Large intestine (tissue), 3 donors: Measurements from ENCODE around the gene TPSG1. TPM values are rescaled to one million over a fixed set of nuclear protein-coding genes. Genes with fewer than 3 reads are reported as not detected.

ENCODE experiments used
- DNase-seq, 2 donors: peaks; one replicate each; pipeline versions ENCODE4 v3.0.0 to v3.0.0-alpha.2; 2013
- H3K27ac ChIP-seq: one replicate; pipeline ENCODE4 v1.5.1; 2013; ENCODE audit warnings: low read length
- H3K27me3 ChIP-seq: 2 replicates; pipeline ENCODE4 v1.6.1; 2013; ENCODE audit warnings: low read length; ENCODE audit not compliant: control insufficient read depth, insufficient read depth
- H3K36me3 ChIP-seq: 2 replicates; pipeline ENCODE4 v1.6.1; 2013; ENCODE audit warnings: low read length; ENCODE audit not compliant: control insufficient read depth, insufficient read depth
- H3K4me1 ChIP-seq: one replicate; pipeline ENCODE4 v1.6.1; 2013; ENCODE audit warnings: low read length; ENCODE audit not compliant: control insufficient read depth, insufficient read depth
- H3K4me3 ChIP-seq: one replicate; pipeline ENCODE4 v1.5.1; 2013; ENCODE audit warnings: low read length
- H3K9me3 ChIP-seq: one replicate; pipeline ENCODE4 v1.6.1; 2013; ENCODE audit warnings: mild to moderate bottlenecking, low read depth, low read length, moderate library complexity; ENCODE audit not compliant: control insufficient read depth
- WGBS: methylation state at CpG from one replicate; pipeline ENCODE4 v1.1.5; 2013; ENCODE audit warnings: low lambda C conversion rate; ENCODE audit not compliant: insufficient coverage; 5-methylcytosine and 5-hydroxymethylcytosine counted together
- polyA plus RNA-seq: library from polyadenylated mRNA; unstranded; fragments of 120-200 nt; gene quantifications from one replicate; pipeline ENCODE4 v1.2.1, GENCODE V29; 2013

The TPSG1 gene
- polyA plus RNA-seq, 1 donor, result 25.4 TPM

DNA sequence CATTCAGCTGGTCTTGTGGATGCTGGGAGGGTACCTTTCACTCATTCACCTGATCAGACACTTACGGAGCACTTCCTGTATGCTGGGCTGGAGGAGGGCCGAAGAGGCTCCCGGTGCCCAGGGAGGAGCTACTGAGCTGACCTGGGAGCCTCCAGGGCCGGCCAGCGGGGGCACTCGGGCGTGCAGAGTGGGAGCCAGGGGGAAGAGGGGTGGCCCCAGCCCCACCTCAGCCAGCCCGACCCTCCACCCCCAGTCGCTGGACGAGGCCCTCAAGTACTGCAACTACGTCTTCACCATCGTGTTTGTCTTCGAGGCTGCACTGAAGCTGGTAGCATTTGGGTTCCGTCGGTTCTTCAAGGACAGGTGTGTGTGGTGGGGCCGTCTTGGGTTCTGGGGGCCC is 10.3 kb downstream of the TPSG1 start:
- no peaks in the 10 kb centered on the region for H3K27me3 ChIP-seq
- H3K9me3 ChIP-seq, result no peaks in the 10 kb centered on the region
- H3K4me1 ChIP-seq, result no peaks in the 10 kb centered on the region
- no CpG with 5 or more reads among the region's 16 CpGs for WGBS
- H3K27ac ChIP-seq, result no peak overlapping the region
- DNase-seq, result no peak
- H3K4me3 ChIP-seq, result no peak overlapping the region
- peaks cover 2% of the 10 kb centered on the region for H3K36me3 ChIP-seq

- WGBS, result 100% methylated on average over 1 of the region's 25 CpGs
- H3K4me3 ChIP-seq, result no peak overlapping the region
- no peaks in the 10 kb centered on the region for H3K9me3 ChIP-seq
- H3K27ac ChIP-seq, result no peak overlapping the region
- no peaks in the 10 kb centered on the region for H3K27me3 ChIP-seq
- H3K4me1 ChIP-seq, result no peaks in the 10 kb centered on the region
- H3K36me3 ChIP-seq, result no peaks in the 10 kb centered on the region
- no peak for DNase-seq
These were observed 11.2 kb downstream of the TPSG1 start for GRCh38 chr16:1213796-1214372.

DNA sequence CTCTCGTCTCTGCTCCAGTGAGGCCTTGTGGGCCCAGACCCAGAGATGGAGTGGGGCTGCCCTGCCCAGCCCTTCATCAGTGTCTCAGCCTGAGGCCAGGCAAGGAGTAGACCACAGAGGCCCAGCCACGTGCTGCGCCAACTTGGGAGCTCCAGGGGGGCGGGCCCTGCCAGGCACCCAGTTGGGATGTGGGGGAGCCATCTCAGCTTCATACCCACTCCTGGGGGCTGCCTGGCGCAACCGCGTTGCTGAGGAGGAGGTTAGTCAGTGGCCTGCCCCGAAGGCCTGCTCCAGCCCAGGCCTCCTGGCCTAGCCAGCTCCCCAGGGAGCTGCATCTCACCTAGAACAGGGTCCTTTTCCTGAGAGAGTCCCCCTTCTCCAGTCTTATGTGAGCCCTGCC is 11.8 kb downstream of the TPSG1 start:
- no CpG with 5 or more reads among the region's 8 CpGs for WGBS

GRCh38 chr16:1212616-1213194 is 12.4 kb downstream of the TPSG1 start:
- no peak for DNase-seq
- no CpG with 5 or more reads among the region's 40 CpGs for WGBS
- no peaks in the 10 kb centered on the region for H3K36me3 ChIP-seq

More for the DNA sequence above, 11.8 kb downstream of the TPSG1 start:
- Histone ChIP-seq H3K27ac (no peak overlapping the region), H3K36me3 (no peaks in the 10 kb centered on the region), H3K4me3 (no peak overlapping the region), H3K4me1 (no peaks in the 10 kb centered on the region), H3K9me3 (no peaks in the 10 kb centered on the region), H3K27me3 (no peaks in the 10 kb centered on the region)
- no peak for DNase-seq

DNA sequence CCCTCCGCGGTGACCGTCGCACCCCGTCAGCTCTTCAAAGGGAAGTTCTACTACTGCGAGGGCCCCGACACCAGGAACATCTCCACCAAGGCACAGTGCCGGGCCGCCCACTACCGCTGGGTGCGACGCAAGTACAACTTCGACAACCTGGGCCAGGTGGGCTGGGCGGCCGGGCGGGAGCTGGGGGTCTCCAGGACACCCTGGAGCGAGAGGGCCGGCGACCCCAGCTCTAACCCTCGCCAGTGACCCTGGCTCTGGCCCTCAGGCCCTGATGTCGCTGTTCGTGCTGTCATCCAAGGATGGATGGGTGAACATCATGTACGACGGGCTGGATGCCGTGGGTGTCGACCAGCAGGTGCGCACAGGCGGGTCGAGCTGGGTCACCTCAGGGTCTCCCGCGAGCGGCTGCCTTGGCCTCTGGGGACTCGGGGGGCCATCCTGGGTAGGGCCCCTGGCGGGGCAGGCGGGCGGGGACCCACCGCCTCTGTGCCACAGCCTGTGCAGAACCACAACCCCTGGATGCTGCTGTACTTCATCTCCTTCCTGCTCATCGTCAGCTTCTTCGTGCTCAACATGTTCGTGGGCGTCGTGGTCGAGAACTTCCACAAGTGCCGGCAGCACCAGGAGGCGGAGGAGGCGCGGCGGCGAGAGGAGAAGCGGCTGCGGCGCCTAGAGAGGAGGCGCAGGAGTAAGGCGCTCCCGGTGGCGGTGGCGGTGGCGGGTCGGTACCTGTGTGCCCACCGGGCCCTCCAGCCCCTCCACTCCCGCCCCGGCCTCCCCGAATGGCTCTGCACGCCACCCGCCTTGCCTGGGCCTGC is 13.4 kb downstream of the TPSG1 start:
- H3K36me3 ChIP-seq, result no peaks in the 10 kb centered on the region
- H3K4me1 ChIP-seq, result no peaks in the 10 kb centered on the region
- no peak overlapping the region for H3K4me3 ChIP-seq
- no peaks in the 10 kb centered on the region for H3K27me3 ChIP-seq
- no peaks in the 10 kb centered on the region for H3K9me3 ChIP-seq
- no peak overlapping the region for H3K27ac ChIP-seq
- WGBS, result 80% methylated on average over 2 of the region's 65 CpGs
- no peak for DNase-seq

More at GRCh38 chr16:1212616-1213194, 12.4 kb downstream of the TPSG1 start:
- Histone ChIP-seq H3K27me3 (no peaks in the 10 kb centered on the region), H3K4me1 (no peaks in the 10 kb centered on the region), H3K27ac (no peak overlapping the region), H3K9me3 (no peaks in the 10 kb centered on the region), H3K4me3 (no peak overlapping the region)

GRCh38 chr16:1210461-1210860 is 14.6 kb downstream of the TPSG1 start:
- WGBS, result no CpG with 5 or more reads among the region's 23 CpGs
- no peak overlapping the region for H3K27ac ChIP-seq
- H3K36me3 ChIP-seq, result no peaks in the 10 kb centered on the region

GRCh38 chr16:1209081-1209480 is 16.0 kb downstream of the TPSG1 start:
- H3K36me3 ChIP-seq, result peaks cover 3% of the 10 kb centered on the region
- WGBS, result no CpG with 5 or more reads among the region's 43 CpGs

More at GRCh38 chr16:1210461-1210860, 14.6 kb downstream of the TPSG1 start:
- Histone ChIP-seq H3K4me1 (no peaks in the 10 kb centered on the region), H3K27me3 (no peaks in the 10 kb centered on the region), H3K9me3 (no peaks in the 10 kb centered on the region), H3K4me3 (no peak overlapping the region)
- no peak for DNase-seq

GRCh38 chr16:1208239-1208830 is 16.7 kb downstream of the TPSG1 start:
- WGBS, result 100% methylated on average over 1 of the region's 22 CpGs
- H3K36me3 ChIP-seq, result peaks cover 3% of the 10 kb centered on the region

More at GRCh38 chr16:1209081-1209480, 16.0 kb downstream of the TPSG1 start:
- no peaks in the 10 kb centered on the region for H3K27me3 ChIP-seq
- no peak overlapping the region for H3K4me3 ChIP-seq
- no peaks in the 10 kb centered on the region for H3K4me1 ChIP-seq
- H3K9me3 ChIP-seq, result no peaks in the 10 kb centered on the region
- H3K27ac ChIP-seq, result no peak overlapping the region
- no peak for DNase-seq

GRCh38 chr16:1206786-1207185 is 18.3 kb downstream of the TPSG1 start:
- no peak overlapping the region for H3K4me3 ChIP-seq
- 100% methylated on average over 1 of the region's 16 CpGs for WGBS
- no peaks in the 10 kb centered on the region for H3K4me1 ChIP-seq
- H3K27ac ChIP-seq, result no peak overlapping the region
- no peaks in the 10 kb centered on the region for H3K27me3 ChIP-seq
- peaks cover 3% of the 10 kb centered on the region for H3K36me3 ChIP-seq
- peaks cover 2% of the 10 kb centered on the region for H3K9me3 ChIP-seq
- no peak for DNase-seq

More at GRCh38 chr16:1208239-1208830, 16.7 kb downstream of the TPSG1 start:
- no peaks in the 10 kb centered on the region for H3K27me3 ChIP-seq
- peaks cover 2% of the 10 kb centered on the region for H3K9me3 ChIP-seq
- H3K4me1 ChIP-seq, result no peaks in the 10 kb centered on the region
- H3K27ac ChIP-seq, result no peak overlapping the region
- H3K4me3 ChIP-seq, result no peak overlapping the region
- no peak for DNase-seq

GRCh38 chr16:1206326-1206725 is 18.7 kb downstream of the TPSG1 start:
- no peak for DNase-seq
- no peak overlapping the region for H3K27ac ChIP-seq
- H3K9me3 ChIP-seq, result peaks cover 2% of the 10 kb centered on the region
- no peaks in the 10 kb centered on the region for H3K4me1 ChIP-seq
- H3K36me3 ChIP-seq, result peaks cover 3% of the 10 kb centered on the region
- no peak overlapping the region for H3K4me3 ChIP-seq
- no peaks in the 10 kb centered on the region for H3K27me3 ChIP-seq
- WGBS, result no CpG with 5 or more reads among the region's 9 CpGs
